ENCODE measurements around the gene ADH1A. TPM values are rescaled to one million over a fixed set of nuclear protein-coding genes. Genes with fewer than 3 reads are reported as not detected.
A peak's percentile ranks its signal among the peaks of the same experiment; 100 is the strongest.
"Not testable (repeated sequence)": the region's sequence is repeated elsewhere in the genome, so short reads cannot be mapped to it uniquely, and the experiment has no call there.

The ADH1A gene
- total and polyA plus RNA-seq, 3 experiments from 2014 or later: not detected

- Histone ChIP-seq H3K4me3 (ENCODE audit: low read length) (no peak overlapping the region), H3K27me3 (ENCODE audit: insufficient read depth, low read length, poor library complexity, severe bottlenecking) (no peaks in the 10 kb centered on the region), H3K36me3 (ENCODE audit: insufficient read depth, low read length) (no peaks in the 10 kb centered on the region), H3K27ac (ENCODE audit: low read depth, low read length) (no peak overlapping the region), H3K4me1 (ENCODE audit: insufficient read depth, low read length) (no peaks in the 10 kb centered on the region), H3K9me3 (ENCODE audit: low read length) (no peaks in the 10 kb centered on the region)
- H3K27me3 Mint-ChIP-seq: peaks cover 0 to 21% of the 10 kb centered on the region in 2 donors
- H3K4me3 Mint-ChIP-seq: no peak overlapping the region
- no peak for DNase-seq
- ChIA-PET CTCF (no interaction called here), POLR2A (no interaction called here)
- peaks cover 0 to 2% (median 0%) of the 10 kb centered on the region in 5 donors for H3K9me3 Mint-ChIP-seq
- H3K4me1 Mint-ChIP-seq: no peaks in the 10 kb centered on the region
- H3K27ac Mint-ChIP-seq: no peak overlapping the region
- no peaks in the 10 kb centered on the region for H3K36me3 Mint-ChIP-seq
Observed at GRCh38 chr4:99323756-99324155, 33.0 kb upstream of the ADH1A start.

GRCh38 chr4:99321241-99322191 is 30.7 kb upstream of the ADH1A start, which contains the start of gene ADH1B:
Gene ADH1B, minus strand, starts transcription at chr4:99321401. Its CDS starts 70 bp downstream, at chr4:99321331.
- Histone ChIP-seq H3K27ac (ENCODE audit: low read depth, low read length) (no peak within 1 kb of the TSS), H3K4me1 (ENCODE audit: insufficient read depth, low read length) (no peaks in the 10 kb centered on the region), H3K9me3 (ENCODE audit: low read length) (no peaks in the 10 kb centered on the region), H3K4me3 (ENCODE audit: low read length) (no peak within 1 kb of the TSS), H3K27me3 (ENCODE audit: insufficient read depth, low read length, poor library complexity, severe bottlenecking) (no peaks in the 10 kb centered on the region), H3K36me3 (ENCODE audit: insufficient read depth, low read length) (no peaks in the 10 kb centered on the region)
- no peak for DNase-seq
- peak within 1 kb of the TSS in 1 of 8 donors; percentile 75 for H3K27ac Mint-ChIP-seq
- H3K4me1 Mint-ChIP-seq: no peaks in the 10 kb centered on the region
- H3K27me3 Mint-ChIP-seq: peaks cover 0 to 25% of the 10 kb centered on the region in 2 donors
- no peaks in the 10 kb centered on the region for H3K9me3 Mint-ChIP-seq
- H3K4me3 Mint-ChIP-seq: no peak within 1 kb of the TSS
- POLR2A ChIA-PET: no interaction called here
- CTCF ChIA-PET: interaction anchor here (1.6 kb wide), 1 partner anchor 12 kb away, joined by 3 read pairs; no protein-coding TSS in a partner anchor
- no peaks in the 10 kb centered on the region for H3K36me3 Mint-ChIP-seq

GRCh38 chr4:99317811-99318210 is 27.0 kb upstream of the ADH1A start:
- POLR2A ChIA-PET; H3K4me3 Mint-ChIP-seq; H3K9me3 Mint-ChIP-seq; H3K4me1 ChIP-seq (ENCODE audit: insufficient read depth, low read length); H3K36me3 Mint-ChIP-seq; H3K4me1 Mint-ChIP-seq; CTCF ChIA-PET; DNase-seq; H3K36me3 ChIP-seq (ENCODE audit: insufficient read depth, low read length); H3K4me3 ChIP-seq (ENCODE audit: low read length); H3K27ac Mint-ChIP-seq; H3K27ac ChIP-seq (ENCODE audit: low read depth, low read length); H3K27me3 ChIP-seq (ENCODE audit: insufficient read depth, low read length, poor library complexity, severe bottlenecking); H3K9me3 ChIP-seq (ENCODE audit: low read length): not testable (repeated sequence)
- H3K27me3 Mint-ChIP-seq: peaks cover 0 to 19% of the 10 kb centered on the region in 2 donors

- Histone ChIP-seq H3K9me3 (ENCODE audit: low read length) (no peaks in the 10 kb centered on the region), H3K27ac (ENCODE audit: low read depth, low read length) (no peak overlapping the region), H3K4me3 (ENCODE audit: low read length) (no peak overlapping the region), H3K27me3 (ENCODE audit: insufficient read depth, low read length, poor library complexity, severe bottlenecking) (no peaks in the 10 kb centered on the region), H3K4me1 (ENCODE audit: insufficient read depth, low read length) (no peaks in the 10 kb centered on the region), H3K36me3 (ENCODE audit: insufficient read depth, low read length) (no peaks in the 10 kb centered on the region)
- H3K36me3 Mint-ChIP-seq: no peaks in the 10 kb centered on the region
- no peak overlapping the region for H3K4me3 Mint-ChIP-seq
- POLR2A ChIA-PET: no interaction called here
- H3K27me3 Mint-ChIP-seq: peaks cover 0 to 18% of the 10 kb centered on the region in 2 donors
- H3K27ac Mint-ChIP-seq: no peak overlapping the region
- H3K4me1 Mint-ChIP-seq: no peaks in the 10 kb centered on the region
- DNase-seq: no peak
- CTCF ChIA-PET: no interaction called here
- no peaks in the 10 kb centered on the region for H3K9me3 Mint-ChIP-seq
Observed at GRCh38 chr4:99317354-99317753, 26.6 kb upstream of the ADH1A start.

GRCh38 chr4:99315839-99316238 is 25.1 kb upstream of the ADH1A start:
- Histone ChIP-seq H3K9me3 (ENCODE audit: low read length) (no peaks in the 10 kb centered on the region), H3K36me3 (ENCODE audit: insufficient read depth, low read length) (no peaks in the 10 kb centered on the region), H3K4me1 (ENCODE audit: insufficient read depth, low read length) (no peaks in the 10 kb centered on the region), H3K4me3 (ENCODE audit: low read length) (no peak overlapping the region), H3K27ac (ENCODE audit: low read depth, low read length) (no peak overlapping the region), H3K27me3 (ENCODE audit: insufficient read depth, low read length, poor library complexity, severe bottlenecking) (no peaks in the 10 kb centered on the region)
- Mint-ChIP-seq H3K36me3 (no peaks in the 10 kb centered on the region), H3K4me3 (no peak overlapping the region), H3K9me3 (no peaks in the 10 kb centered on the region), H3K27me3 (peaks cover 0 to 14% of the 10 kb centered on the region in 2 donors), H3K27ac (peak overlapping the region in 1 of 8 donors; percentile 50), H3K4me1 (no peaks in the 10 kb centered on the region)
- no peak for DNase-seq
- POLR2A ChIA-PET: no interaction called here
- CTCF ChIA-PET: no interaction called here

- CTCF ChIA-PET: no interaction called here
- no peaks in the 10 kb centered on the region for H3K36me3 Mint-ChIP-seq
- no peak overlapping the region for H3K4me3 Mint-ChIP-seq
- no peaks in the 10 kb centered on the region for H3K4me1 ChIP-seq (ENCODE audit: insufficient read depth, low read length)
- H3K27ac Mint-ChIP-seq: no peak overlapping the region
- POLR2A ChIA-PET: no interaction called here
- H3K27me3 Mint-ChIP-seq: peaks cover 0 to 8% of the 10 kb centered on the region in 2 donors
- no peaks in the 10 kb centered on the region for H3K27me3 ChIP-seq (ENCODE audit: insufficient read depth, low read length, poor library complexity, severe bottlenecking)
- DNase-seq: no peak
- no peaks in the 10 kb centered on the region for H3K4me1 Mint-ChIP-seq
- H3K4me3 ChIP-seq (ENCODE audit: low read length): no peak overlapping the region
- no peak overlapping the region for H3K27ac ChIP-seq (ENCODE audit: low read depth, low read length)
- H3K9me3 Mint-ChIP-seq: no peaks in the 10 kb centered on the region
- H3K36me3 ChIP-seq (ENCODE audit: insufficient read depth, low read length): no peaks in the 10 kb centered on the region
- H3K9me3 ChIP-seq (ENCODE audit: low read length): no peaks in the 10 kb centered on the region
Observed at GRCh38 chr4:99314211-99314610, 23.4 kb upstream of the ADH1A start.

- no peak overlapping the region for H3K27ac Mint-ChIP-seq
- CTCF ChIA-PET: no interaction called here
- POLR2A ChIA-PET: no interaction called here
Observed at GRCh38 chr4:99310389-99310788, 19.6 kb upstream of the ADH1A start.

GRCh38 chr4:99305638-99306400 is 15.0 kb upstream of the ADH1A start:
- CTCF ChIA-PET: no interaction called here
- H3K4me1 ChIP-seq (ENCODE audit: insufficient read depth, low read length): no peaks in the 10 kb centered on the region
- H3K4me3 ChIP-seq (ENCODE audit: low read length): no peak overlapping the region
- H3K9me3 ChIP-seq (ENCODE audit: low read length): no peaks in the 10 kb centered on the region
- peaks cover 0 to 4% of the 10 kb centered on the region in 2 donors for H3K27me3 Mint-ChIP-seq
- H3K9me3 Mint-ChIP-seq: peaks cover 0 to 8% (median 5%) of the 10 kb centered on the region in 5 donors
- POLR2A ChIA-PET: interaction anchor here (0.6 kb wide), 1 partner anchor 449 kb away, joined by 3 read pairs; no protein-coding TSS in a partner anchor
- no peak overlapping the region for H3K4me3 Mint-ChIP-seq
- no peaks in the 10 kb centered on the region for H3K27me3 ChIP-seq (ENCODE audit: insufficient read depth, low read length, poor library complexity, severe bottlenecking)
- no peak for DNase-seq
- no peak overlapping the region for H3K27ac Mint-ChIP-seq
- H3K36me3 Mint-ChIP-seq: no peaks in the 10 kb centered on the region
- H3K4me1 Mint-ChIP-seq: no peaks in the 10 kb centered on the region
- no peak overlapping the region for H3K27ac ChIP-seq (ENCODE audit: low read depth, low read length)
- H3K36me3 ChIP-seq (ENCODE audit: insufficient read depth, low read length): no peaks in the 10 kb centered on the region

More at GRCh38 chr4:99310389-99310788, 19.6 kb upstream of the ADH1A start:
- Mint-ChIP-seq H3K9me3 (no peaks in the 10 kb centered on the region), H3K4me3 (no peak overlapping the region), H3K4me1 (no peaks in the 10 kb centered on the region), H3K27me3 (peaks cover 0 to 4% of the 10 kb centered on the region in 2 donors), H3K36me3 (no peaks in the 10 kb centered on the region)
- H3K27me3 ChIP-seq (ENCODE audit: insufficient read depth, low read length, poor library complexity, severe bottlenecking): no peaks in the 10 kb centered on the region
- H3K36me3 ChIP-seq (ENCODE audit: insufficient read depth, low read length): no peaks in the 10 kb centered on the region
- no peak overlapping the region for H3K27ac ChIP-seq (ENCODE audit: low read depth, low read length)
- no peaks in the 10 kb centered on the region for H3K9me3 ChIP-seq (ENCODE audit: low read length)
- no peak for DNase-seq
- H3K4me3 ChIP-seq (ENCODE audit: low read length): no peak overlapping the region
- H3K4me1 ChIP-seq (ENCODE audit: insufficient read depth, low read length): no peaks in the 10 kb centered on the region

All from CD8-positive, alpha-beta memory T cell (primary cell).